A673 (cell line): ENCODE data around the gene GAB2. TPM values are rescaled to one million over a fixed set of nuclear protein-coding genes. Genes with fewer than 3 reads are reported as not detected.

Source experiments
- BruUV-seq: library from RNA; stranded (reverse); fragments of 400-500 nt; replicated peaks from 2 replicates; lab custom pipeline; 2021; lab: Mats Ljungman, UMichigan
- CTCF ChIA-PET: fragments of 300-600 bp; sonication (Branson Sonifier 250); formaldehyde crosslinking; loops from one replicate; lab custom pipeline; 2022; ENCODE audit warnings: antibody characterized with exemption; lab: Charles Lee
- POLR2A ChIA-PET: fragments of 300-600 bp; sonication (Branson Sonifier 250); formaldehyde crosslinking; loops from one replicate; lab custom pipeline; 2022; ENCODE audit warnings: antibody characterized with exemption; ENCODE audit not compliant: low non-redundant PET; lab: Charles Lee
- DNase-seq: peaks from one replicate; pipeline ENCODE4 v3.0.0-alpha.2; 2015; ENCODE audit warnings: low spot score
- H3K27ac ChIP-seq: fragments of 200-600 bp; sonication (generic); 2 replicates; pipeline ENCODE4 v1.5.1; 2016; ENCODE audit warnings: mixed run types, low read depth, mild to moderate bottlenecking, mixed read lengths, antibody characterized with exemption, low read length; ENCODE audit not compliant: poor library complexity, severe bottlenecking
- H3K27me3 ChIP-seq: fragments of 200-600 bp; sonication (generic); replicated peaks from 2 replicates; pipeline ENCODE4 v1.6.1; 2017; ENCODE audit warnings: mixed run types, low read depth, mild to moderate bottlenecking, mixed read lengths, antibody characterized with exemption, low read length; ENCODE audit not compliant: insufficient read depth, poor library complexity
- H3K36me3 ChIP-seq: fragments of 200-600 bp; sonication (generic); 2 replicates; pipeline ENCODE4 v1.6.1; 2016; ENCODE audit warnings: mixed run types, mild to moderate bottlenecking, mixed read lengths, antibody characterized with exemption, low read length; ENCODE audit not compliant: insufficient read depth, poor library complexity, severe bottlenecking
- H3K4me1 ChIP-seq: fragments of 200-600 bp; sonication (generic); 2 replicates; pipeline ENCODE4 v1.6.1; 2017; ENCODE audit warnings: mixed run types, mild to moderate bottlenecking, mixed read lengths, antibody characterized with exemption, low read length; ENCODE audit not compliant: insufficient read depth, poor library complexity, severe bottlenecking
- H3K4me3 ChIP-seq: fragments of 200-600 bp; sonication (generic); 2 replicates; pipeline ENCODE4 v1.5.1; 2016; ENCODE audit warnings: low read depth, mixed run types, mild to moderate bottlenecking, mixed read lengths, low read length; ENCODE audit not compliant: poor library complexity, severe bottlenecking
- H3K9me3 ChIP-seq: fragments of 200-600 bp; sonication (generic); 2 replicates; pipeline ENCODE4 v1.6.1; 2016; ENCODE audit warnings: mixed run types, low read depth, mild to moderate bottlenecking, mixed read lengths, antibody characterized with exemption, low read length; ENCODE audit not compliant: poor library complexity, severe bottlenecking
- CTCF ChIP-seq: fragments of 300-800, 200-600 bp; sonication (generic); conservative IDR thresholded peaks from 2 replicates; pipeline ENCODE4 v1.5.1; 2017; ENCODE audit warnings: low read depth, mild to moderate bottlenecking, antibody characterized with exemption, low read length, moderate library complexity, mixed read lengths
- EZH2 ChIP-seq: fragments of 200-600 bp; sonication (generic); IDR thresholded peaks from 2 replicates; pipeline ENCODE4 v1.6.1; 2017; ENCODE audit warnings: borderline replicate concordance, low read depth, mild to moderate bottlenecking, mixed read lengths, antibody characterized with exemption, low read length; ENCODE audit not compliant: poor library complexity, severe bottlenecking
- intact Hi-C: fragments of 100-400 bp; cut with micrococcal nuclease; formaldehyde crosslinking; loops from one replicate; pipeline ENCODE4 v1.10.0; 2022; ENCODE audit not compliant: unreplicated experiment
- total RNA-seq: library from RNA; stranded (reverse); gene quantifications from 2 replicates; pipeline ENCODE4 v1.2.3, GENCODE V29; 2021

Gene GAB2
- total RNA-seq, 1 experiment from 2014 or later = 21.5 TPM

- no peak overlapping the region for H3K27ac ChIP-seq
- H3K27me3 ChIP-seq = no peaks in the 10 kb centered on the region
- no TSS peak for BruUV-seq
- TF ChIP-seq CTCF (no peak), EZH2 (no peak)
- no peaks in the 10 kb centered on the region for H3K9me3 ChIP-seq
- ChIA-PET POLR2A (no interaction called here), CTCF (no interaction called here)
- no peaks in the 10 kb centered on the region for H3K36me3 ChIP-seq
- DNase-seq = no peak
- H3K4me1 ChIP-seq = no peaks in the 10 kb centered on the region
- intact Hi-C loops = no loop called here
- H3K4me3 ChIP-seq = no peak overlapping the region
Observed at GRCh38 chr11:78211565-78211964, 206.1 kb downstream of the GAB2 start.

GRCh38 chr11:78210000-78210608, 207.5 kb downstream of the GAB2 start:
- BruUV-seq = no TSS peak
- Histone ChIP-seq H3K27ac (no peak overlapping the region), H3K27me3 (no peaks in the 10 kb centered on the region), H3K9me3 (no peaks in the 10 kb centered on the region), H3K36me3 (no peaks in the 10 kb centered on the region), H3K4me3 (no peak overlapping the region), H3K4me1 (no peaks in the 10 kb centered on the region)
- CTCF ChIA-PET = no interaction called here
- no peak for DNase-seq
- intact Hi-C loops = no loop called here
- TF ChIP-seq CTCF = no peak
- no peak for TF ChIP-seq EZH2
- POLR2A ChIA-PET = no interaction called here

DNA sequence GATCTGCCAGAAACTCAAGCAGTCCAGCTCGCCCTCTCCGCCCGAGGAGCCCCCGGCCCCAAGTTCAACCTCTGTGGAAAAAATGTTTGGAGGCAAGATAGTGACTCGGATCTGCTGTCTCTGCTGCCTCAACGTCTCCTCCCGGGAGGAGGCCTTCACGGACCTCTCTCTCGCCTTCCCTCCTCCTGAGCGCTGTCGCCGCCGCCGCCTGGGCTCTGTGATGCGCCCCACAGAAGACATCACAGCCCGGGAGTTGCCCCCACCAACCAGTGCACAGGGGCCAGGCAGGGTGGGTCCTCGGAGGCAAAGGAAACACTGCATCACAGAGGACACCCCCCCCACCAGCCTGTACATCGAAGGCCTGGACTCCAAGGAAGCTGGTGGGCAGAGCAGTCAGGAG, 208.1 kb downstream of the GAB2 start:
- Histone ChIP-seq H3K27ac (no peak overlapping the region), H3K27me3 (no peaks in the 10 kb centered on the region), H3K9me3 (no peaks in the 10 kb centered on the region), H3K36me3 (no peaks in the 10 kb centered on the region), H3K4me3 (no peak overlapping the region), H3K4me1 (no peaks in the 10 kb centered on the region)
- DNase-seq = no peak
- TF ChIP-seq EZH2 (no peak), CTCF (no peak)
- intact Hi-C loops = no loop called here
- ChIA-PET CTCF (no interaction called here), POLR2A (no interaction called here)
- BruUV-seq = no TSS peak
